ENCODE measurements around the gene TIAM2. TPM values are rescaled to one million over a fixed set of nuclear protein-coding genes. Genes with fewer than 3 reads are reported as not detected.

Gene TIAM2
- total RNA-seq, 1 experiment from 2014 or later = 9.1 TPM

DNA sequence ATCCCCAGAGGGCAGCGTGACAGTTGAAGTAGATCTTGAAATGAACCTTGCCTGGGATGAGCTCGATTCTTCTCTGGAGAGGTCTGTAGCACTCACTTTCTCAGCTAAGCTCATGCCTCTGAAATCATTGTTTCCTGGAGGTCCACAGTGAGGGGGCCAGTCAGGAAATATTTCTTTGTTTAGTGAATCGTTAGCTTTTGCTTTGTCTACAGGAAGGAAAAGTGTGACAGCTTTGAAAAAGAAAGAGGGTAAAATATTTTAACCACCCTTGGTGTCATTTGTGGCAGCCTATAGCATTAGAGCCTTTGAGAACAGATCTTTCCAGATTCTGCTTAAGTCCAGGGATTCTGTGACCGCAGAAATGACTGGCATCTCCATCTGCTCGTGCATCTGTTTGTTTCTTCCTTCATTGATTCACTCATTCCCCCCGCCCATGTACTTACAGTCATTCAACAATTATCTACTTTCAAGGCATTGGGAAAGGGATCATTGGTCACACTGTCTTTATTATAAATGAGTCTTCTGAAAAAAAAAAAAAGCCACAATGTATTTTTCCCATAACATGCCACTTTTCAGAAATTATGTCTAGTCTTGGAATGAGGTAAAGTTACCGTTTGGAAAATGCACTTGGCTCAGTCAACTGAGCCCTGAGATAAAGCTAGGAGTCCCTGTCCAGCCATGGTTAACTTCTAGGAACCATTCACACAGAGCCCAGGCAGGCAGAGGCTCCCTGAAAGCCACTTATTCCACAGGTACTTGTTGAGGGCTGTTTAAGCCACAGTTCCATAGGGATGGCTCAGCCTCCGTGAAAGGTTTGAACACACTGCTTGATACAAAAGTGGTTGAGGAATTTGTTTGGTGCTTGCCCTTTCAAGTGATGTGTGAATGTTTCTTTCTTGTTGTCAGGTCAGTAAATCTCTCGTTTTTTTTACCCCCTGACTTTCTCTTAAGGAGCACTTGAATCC is 86.0 kb downstream of the TIAM2 start:
- Histone ChIP-seq H3K27ac (ENCODE audit: low read depth, low read length, poor library complexity, severe bottlenecking) (no peak overlapping the region), H3K4me3 (ENCODE audit: low read depth, low read length, poor library complexity, severe bottlenecking) (no peak overlapping the region), H3K27me3 (replicated peaks; ENCODE audit: insufficient read depth, low read depth, low read length, poor library complexity) (no peaks in the 10 kb centered on the region), H3K9me3 (ENCODE audit: low read depth, low read length, poor library complexity, severe bottlenecking) (no peaks in the 10 kb centered on the region), H3K4me1 (ENCODE audit: insufficient read depth, low read length, poor library complexity, severe bottlenecking) (no peaks in the 10 kb centered on the region), H3K36me3 (ENCODE audit: insufficient read depth, low read length, poor library complexity, severe bottlenecking) (no peaks in the 10 kb centered on the region)
- TF ChIP-seq EZH2 (IDR thresholded peaks at IDR 0.05; ENCODE audit: borderline replicate concordance, low read depth, low read length, poor library complexity, severe bottlenecking) = no peak
- TF ChIP-seq, protein P1, sequence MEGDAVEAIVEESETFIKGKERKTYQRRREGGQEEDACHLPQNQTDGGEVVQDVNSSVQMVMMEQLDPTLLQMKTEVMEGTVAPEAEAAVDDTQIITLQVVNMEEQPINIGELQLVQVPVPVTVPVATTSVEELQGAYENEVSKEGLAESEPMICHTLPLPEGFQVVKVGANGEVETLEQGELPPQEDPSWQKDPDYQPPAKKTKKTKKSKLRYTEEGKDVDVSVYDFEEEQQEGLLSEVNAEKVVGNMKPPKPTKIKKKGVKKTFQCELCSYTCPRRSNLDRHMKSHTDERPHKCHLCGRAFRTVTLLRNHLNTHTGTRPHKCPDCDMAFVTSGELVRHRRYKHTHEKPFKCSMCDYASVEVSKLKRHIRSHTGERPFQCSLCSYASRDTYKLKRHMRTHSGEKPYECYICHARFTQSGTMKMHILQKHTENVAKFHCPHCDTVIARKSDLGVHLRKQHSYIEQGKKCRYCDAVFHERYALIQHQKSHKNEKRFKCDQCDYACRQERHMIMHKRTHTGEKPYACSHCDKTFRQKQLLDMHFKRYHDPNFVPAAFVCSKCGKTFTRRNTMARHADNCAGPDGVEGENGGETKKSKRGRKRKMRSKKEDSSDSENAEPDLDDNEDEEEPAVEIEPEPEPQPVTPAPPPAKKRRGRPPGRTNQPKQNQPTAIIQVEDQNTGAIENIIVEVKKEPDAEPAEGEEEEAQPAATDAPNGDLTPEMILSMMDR (conservative IDR thresholded peaks at IDR 0.05; ENCODE audit: low read depth, low read length) = no peak
- BruUV-seq (replicated peaks) = no TSS peak
- intact Hi-C loops (cut with micrococcal nuclease; ENCODE audit: unreplicated experiment) = no loop called here
- CTCF ChIA-PET = no interaction called here
- POLR2A ChIA-PET (ENCODE audit: low non-redundant PET) = no interaction called here
- no peak for DNase-seq (ENCODE audit: low spot score)

- DNase-seq (ENCODE audit: low spot score) = no peak
- H3K27me3 ChIP-seq (replicated peaks; ENCODE audit: insufficient read depth, low read depth, low read length, poor library complexity) = no peaks in the 10 kb centered on the region
- no peak overlapping the region for H3K4me3 ChIP-seq (ENCODE audit: low read depth, low read length, poor library complexity, severe bottlenecking)
- H3K4me1 ChIP-seq (ENCODE audit: insufficient read depth, low read length, poor library complexity, severe bottlenecking) = no peaks in the 10 kb centered on the region
- CTCF ChIA-PET = no interaction called here
- no peaks in the 10 kb centered on the region for H3K9me3 ChIP-seq (ENCODE audit: low read depth, low read length, poor library complexity, severe bottlenecking)
- H3K27ac ChIP-seq (ENCODE audit: low read depth, low read length, poor library complexity, severe bottlenecking) = no peak overlapping the region
- TF ChIP-seq EZH2 (IDR thresholded peaks at IDR 0.05; ENCODE audit: borderline replicate concordance, low read depth, low read length, poor library complexity, severe bottlenecking) = no peak
- TF ChIP-seq, protein P1 (conservative IDR thresholded peaks at IDR 0.05; ENCODE audit: low read depth, low read length) = no peak
- no TSS peak for BruUV-seq (replicated peaks)
- POLR2A ChIA-PET (ENCODE audit: low non-redundant PET) = no interaction called here
- H3K36me3 ChIP-seq (ENCODE audit: insufficient read depth, low read length, poor library complexity, severe bottlenecking) = no peaks in the 10 kb centered on the region
- intact Hi-C loops (cut with micrococcal nuclease; ENCODE audit: unreplicated experiment) = no loop called here
Observed at GRCh38 chr6:155084431-155085123, 89.5 kb downstream of the TIAM2 start.

DNA sequence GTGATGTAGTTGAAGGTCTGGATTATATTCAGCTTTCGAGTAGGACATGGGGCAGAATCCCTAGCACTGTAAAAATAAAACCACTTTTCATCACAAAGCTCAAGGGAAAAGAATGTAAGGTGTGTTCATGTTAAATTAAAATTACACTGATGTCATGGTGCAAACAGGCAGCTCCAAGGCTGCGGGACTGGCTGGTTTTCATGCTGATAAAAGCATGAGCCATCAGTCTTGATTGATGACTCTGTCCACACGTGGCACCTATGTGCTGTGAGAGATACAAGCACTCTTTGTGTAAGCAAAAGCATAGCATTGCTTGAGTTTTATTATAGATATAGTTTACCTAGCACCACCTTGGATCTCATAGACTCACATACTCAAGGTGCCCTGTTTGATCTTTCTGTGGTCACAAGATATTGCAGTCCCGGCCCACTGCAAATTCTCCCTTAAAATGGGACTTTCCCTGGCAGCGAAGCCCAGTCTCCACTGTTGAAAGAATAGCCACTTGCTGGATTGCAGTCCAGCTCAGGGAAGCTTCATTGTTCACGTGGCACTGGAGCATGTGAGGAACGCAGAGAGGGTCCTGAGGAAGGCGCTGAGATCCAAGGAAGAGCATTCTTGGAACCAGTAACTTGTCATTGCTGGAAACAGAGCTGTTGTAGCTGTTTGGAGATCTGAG is 90.6 kb downstream of the TIAM2 start:
- Histone ChIP-seq H3K4me3 (ENCODE audit: low read depth, low read length, poor library complexity, severe bottlenecking) (no peak overlapping the region), H3K36me3 (ENCODE audit: insufficient read depth, low read length, poor library complexity, severe bottlenecking) (no peaks in the 10 kb centered on the region), H3K27ac (ENCODE audit: low read depth, low read length, poor library complexity, severe bottlenecking) (no peak overlapping the region), H3K27me3 (replicated peaks; ENCODE audit: insufficient read depth, low read depth, low read length, poor library complexity) (no peaks in the 10 kb centered on the region), H3K9me3 (ENCODE audit: low read depth, low read length, poor library complexity, severe bottlenecking) (no peaks in the 10 kb centered on the region), H3K4me1 (ENCODE audit: insufficient read depth, low read length, poor library complexity, severe bottlenecking) (no peaks in the 10 kb centered on the region)
- intact Hi-C loops (cut with micrococcal nuclease; ENCODE audit: unreplicated experiment) = no loop called here
- ChIA-PET CTCF (no interaction called here), POLR2A (ENCODE audit: low non-redundant PET) (no interaction called here)
- TF ChIP-seq, protein P1 (conservative IDR thresholded peaks at IDR 0.05; ENCODE audit: low read depth, low read length) = no peak
- no peak for TF ChIP-seq EZH2 (IDR thresholded peaks at IDR 0.05; ENCODE audit: borderline replicate concordance, low read depth, low read length, poor library complexity, severe bottlenecking)
- DNase-seq (ENCODE audit: low spot score) = no peak
- no TSS peak for BruUV-seq (replicated peaks)

Data from A673 (cell line).